Esophagus muscularis mucosa (tissue), 4 donors: ENCODE results near the gene COX8A. TPM values are rescaled to one million over a fixed set of nuclear protein-coding genes. Genes with fewer than 3 reads are reported as not detected.

Experiments used
- DNase-seq: peaks from one replicate; pipeline ENCODE4 v3.0.0-alpha.2; 2017; ENCODE audit errors: extremely low spot score
- H3K27ac ChIP-seq, 4 donors: fragments of 200-600 bp; sonication (generic); replicated peaks in 1 of 4; 1 replicate in 3 of 4; 2 replicates in 1 of 4; pipeline ENCODE4 v1.5.1; 2016 to 2019; ENCODE audit warnings: mild to moderate bottlenecking in 1 of 4
- H3K27me3 ChIP-seq, 4 donors: fragments of 200-600 bp; sonication (generic); one replicate each; pipeline versions ENCODE4 v1.5.1 to v1.6.0; 2016 to 2019
- H3K36me3 ChIP-seq, 4 donors: fragments of 200-600 bp; sonication (generic); one replicate each; pipeline ENCODE4 v1.5.1; 2016 to 2019
- H3K4me1 ChIP-seq, 4 donors: fragments of 200-600 bp; sonication (generic); one replicate each; pipeline ENCODE4 v1.5.1; 2016 to 2019
- H3K4me3 ChIP-seq, 4 donors: fragments of 200-600 bp; sonication (generic); 1 replicate in 2 of 4; 2 replicates in 2 of 4; pipeline ENCODE4 v1.5.1; 2016 to 2019; ENCODE audit warnings: mild to moderate bottlenecking in 4 of 4, moderate library complexity in 1 of 4
- H3K9me3 ChIP-seq, 4 donors: fragments of 200-600 bp; sonication (generic); 1 replicate in 3 of 4; 2 replicates in 1 of 4; pipeline ENCODE4 v1.5.1; 2016 to 2019
- EP300 ChIP-seq: sonication (generic); formaldehyde crosslinking; IDR thresholded peaks from one replicate; pipeline ENCODE4 v1.6.1; 2017; ENCODE audit warnings: antibody characterized with exemption
- POLR2A ChIP-seq: fragments of 450-650 bp; IDR thresholded peaks from one replicate; pipeline ENCODE4 v1.6.1; 2017; ENCODE audit warnings: antibody characterized with exemption, moderate library complexity, mild to moderate bottlenecking, low read depth
- POLR2AphosphoS5 ChIP-seq, 2 donors: sonication (generic); formaldehyde crosslinking; IDR thresholded peaks; one replicate each; pipeline ENCODE4 v1.6.1; 2017; ENCODE audit warnings: antibody characterized with exemption in 2 of 2
- WGBS: methylation state at CpG from one replicate; pipeline ENCODE4 v1.1.5; 2018; 5-methylcytosine and 5-hydroxymethylcytosine counted together
- intact Hi-C: fragments of 100-400 bp; cut with DNase I; formaldehyde crosslinking; loops from one replicate; pipeline ENCODE4 v1.15.1; 2023
- total RNA-seq, 4 donors: library from RNA; depleted of rRNA; stranded (reverse); fragments of >200 nt; gene quantifications; one replicate each; pipeline versions ENCODE4 v1.1.0 to v1.2.1, GENCODE V29; 2016
- TF ChIP-seq, protein P1 (sequence below), 3 experiments: fragments of 200-600 bp in 2 of 3; fragments of 450-650 bp in 1 of 3; sonication (generic) in 2 of 3; IDR thresholded peaks; one replicate each; pipeline ENCODE4 v1.5.1; 2017 to 2019; ENCODE audit warnings: antibody characterized with exemption in 3 of 3, mild to moderate bottlenecking in 2 of 3, moderate library complexity in 1 of 3

Gene COX8A
- total RNA-seq, 4 donors from 2014 or later, result 393 to 518 (median 445) TPM

DNA sequence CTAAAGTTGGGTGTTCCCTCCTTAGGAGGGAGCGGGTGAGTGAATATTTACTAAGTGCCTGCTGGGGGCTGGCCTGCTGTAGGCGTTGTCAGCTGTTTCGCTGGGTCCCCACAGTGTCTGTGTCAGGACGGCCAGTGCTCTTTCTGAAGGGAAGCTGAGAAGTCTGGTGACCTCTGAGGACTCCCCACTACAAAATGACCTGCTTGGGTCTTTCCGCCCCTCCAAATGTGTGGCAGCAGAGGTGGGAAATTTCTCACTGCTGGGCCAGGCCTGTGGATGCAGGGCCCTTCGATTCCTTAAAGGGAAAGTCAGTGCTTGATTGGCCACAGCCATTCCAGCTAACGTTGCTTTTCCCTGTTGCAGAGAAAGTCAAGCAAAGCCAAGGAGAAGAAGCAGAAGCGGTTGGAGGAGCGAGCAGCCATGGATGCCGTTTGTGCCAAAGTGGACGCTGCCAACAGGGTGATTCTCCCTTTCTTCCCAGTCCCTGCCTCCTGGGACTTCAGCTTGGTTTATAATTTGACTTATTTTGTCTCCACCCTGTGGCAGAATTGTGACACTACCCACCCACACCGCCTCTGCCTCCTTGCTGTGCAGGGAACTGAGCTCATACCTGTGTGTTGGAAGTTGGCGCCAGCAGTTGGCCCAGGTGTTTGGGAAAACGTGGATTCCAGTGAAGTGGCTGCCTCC lies 28.8 kb upstream of the COX8A start:
- H3K27me3 ChIP-seq, result no peaks in the 10 kb centered on the region
- peaks cover 0 to 39% (median 33%) of the 10 kb centered on the region in 4 donors for H3K36me3 ChIP-seq
- intact Hi-C loops, result loop anchor here (1.0 to 5.0 kb wide), 2 partner anchors 108 to 178 kb away; partner anchors contain the start of gene ZFTA
- no peaks in the 10 kb centered on the region for H3K9me3 ChIP-seq
- H3K4me1 ChIP-seq, result peaks cover 11 to 19% (median 16%) of the 10 kb centered on the region in 4 donors
- WGBS, result 16% methylated on average over 8 of the region's 14 CpGs
- no peak for DNase-seq
- H3K4me3 ChIP-seq, result peak overlapping the region; percentile 19 to 42 (median 28)
- peak overlapping the region; percentile 68 to 77 (median 75) for H3K27ac ChIP-seq
- TF ChIP-seq POLR2AphosphoS5 (IDR thresholded peaks at IDR 0.05), result peak in 1 of 2 donors; percentile 49
- no peak for TF ChIP-seq POLR2A
- TF ChIP-seq, protein P1, sequence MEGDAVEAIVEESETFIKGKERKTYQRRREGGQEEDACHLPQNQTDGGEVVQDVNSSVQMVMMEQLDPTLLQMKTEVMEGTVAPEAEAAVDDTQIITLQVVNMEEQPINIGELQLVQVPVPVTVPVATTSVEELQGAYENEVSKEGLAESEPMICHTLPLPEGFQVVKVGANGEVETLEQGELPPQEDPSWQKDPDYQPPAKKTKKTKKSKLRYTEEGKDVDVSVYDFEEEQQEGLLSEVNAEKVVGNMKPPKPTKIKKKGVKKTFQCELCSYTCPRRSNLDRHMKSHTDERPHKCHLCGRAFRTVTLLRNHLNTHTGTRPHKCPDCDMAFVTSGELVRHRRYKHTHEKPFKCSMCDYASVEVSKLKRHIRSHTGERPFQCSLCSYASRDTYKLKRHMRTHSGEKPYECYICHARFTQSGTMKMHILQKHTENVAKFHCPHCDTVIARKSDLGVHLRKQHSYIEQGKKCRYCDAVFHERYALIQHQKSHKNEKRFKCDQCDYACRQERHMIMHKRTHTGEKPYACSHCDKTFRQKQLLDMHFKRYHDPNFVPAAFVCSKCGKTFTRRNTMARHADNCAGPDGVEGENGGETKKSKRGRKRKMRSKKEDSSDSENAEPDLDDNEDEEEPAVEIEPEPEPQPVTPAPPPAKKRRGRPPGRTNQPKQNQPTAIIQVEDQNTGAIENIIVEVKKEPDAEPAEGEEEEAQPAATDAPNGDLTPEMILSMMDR (IDR thresholded peaks at IDR 0.05), result peak; percentile 82 to 94 (median 87)

DNA sequence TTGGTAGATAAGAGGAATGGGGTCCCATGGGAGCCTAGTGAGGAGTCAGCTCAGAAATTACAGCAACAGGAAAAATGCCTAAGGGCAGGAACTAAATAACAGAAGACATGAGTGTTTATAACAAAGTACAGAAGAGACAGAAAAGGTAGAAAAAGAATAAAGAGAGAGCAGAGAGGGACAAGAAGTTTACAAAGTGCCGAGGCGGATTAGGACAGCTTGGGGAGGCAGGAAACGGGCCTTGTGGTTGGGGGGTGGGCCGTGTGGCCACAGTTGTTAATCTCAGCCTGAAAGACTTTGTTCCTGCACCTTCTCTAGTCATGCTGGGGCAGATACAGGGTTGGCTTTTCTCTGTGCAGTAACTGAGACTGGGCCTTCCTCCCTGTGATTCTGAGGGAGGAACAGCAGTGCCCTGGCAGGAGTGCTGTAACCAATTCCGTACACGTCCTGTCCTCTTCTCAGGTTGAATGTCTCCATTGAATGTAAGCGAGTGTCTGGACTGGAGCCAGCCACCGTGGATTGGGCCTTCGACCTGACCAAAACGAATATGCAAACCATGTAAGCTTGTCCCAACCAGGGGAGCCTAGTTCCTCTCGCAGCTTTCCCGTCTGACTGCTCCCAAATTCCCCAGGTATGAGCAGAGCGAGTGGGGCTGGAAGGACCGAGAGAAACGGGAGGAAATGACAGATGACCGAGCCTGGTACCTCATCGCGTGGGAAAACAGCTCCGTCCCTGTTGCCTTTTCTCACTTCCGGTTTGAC lies 22.5 kb upstream of the COX8A start:
- WGBS, result 73% methylated on average over 18 of the region's 20 CpGs
- Histone ChIP-seq H3K4me1 (no peaks in the 10 kb centered on the region), H3K36me3 (peaks cover 20 to 81% (median 65%) of the 10 kb centered on the region in 4 donors), H3K9me3 (no peaks in the 10 kb centered on the region), H3K27ac (no peak overlapping the region), H3K4me3 (no peak overlapping the region), H3K27me3 (no peaks in the 10 kb centered on the region)
- TF ChIP-seq, protein P1 (IDR thresholded peaks at IDR 0.05), result no peak
- TF ChIP-seq EP300, result no peak
- TF ChIP-seq POLR2AphosphoS5 (IDR thresholded peaks at IDR 0.05), result no peak
- no peak for TF ChIP-seq POLR2A
- DNase-seq, result no peak
- intact Hi-C loops, result no loop called here

DNA sequence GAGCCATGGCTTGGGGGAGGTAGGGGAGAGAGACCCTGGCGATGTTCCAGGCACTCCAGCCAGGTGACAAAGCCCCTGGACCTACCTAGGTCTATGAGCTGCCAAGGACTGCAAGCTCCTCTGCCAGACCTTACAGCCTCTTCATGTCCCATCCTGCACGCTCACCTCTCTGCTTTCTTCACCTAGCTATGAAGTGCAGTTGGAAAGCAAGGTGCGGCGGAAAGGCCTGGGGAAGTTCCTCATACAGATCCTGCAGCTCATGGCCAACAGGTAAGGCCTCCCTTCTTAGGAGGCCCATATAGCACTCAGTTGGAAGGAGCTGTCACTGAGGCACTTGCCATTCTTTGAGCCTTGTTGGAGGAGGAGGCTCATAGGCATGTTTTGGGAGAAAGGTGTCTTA lies 21.9 kb upstream of the COX8A start:
- no peak overlapping the region for H3K4me3 ChIP-seq
- peaks cover 20 to 75% (median 61%) of the 10 kb centered on the region in 4 donors for H3K36me3 ChIP-seq
- intact Hi-C loops, result no loop called here
- H3K9me3 ChIP-seq, result no peaks in the 10 kb centered on the region
- no peak overlapping the region for H3K27ac ChIP-seq
- H3K4me1 ChIP-seq, result no peaks in the 10 kb centered on the region
- TF ChIP-seq, protein P1 (IDR thresholded peaks at IDR 0.05), result no peak
- TF ChIP-seq POLR2A, result no peak
- no peak for TF ChIP-seq EP300
- no peak for TF ChIP-seq POLR2AphosphoS5 (IDR thresholded peaks at IDR 0.05)
- no peaks in the 10 kb centered on the region for H3K27me3 ChIP-seq
- no peak for DNase-seq
- 93% methylated on average over 4 of the region's 4 CpGs for WGBS

DNA sequence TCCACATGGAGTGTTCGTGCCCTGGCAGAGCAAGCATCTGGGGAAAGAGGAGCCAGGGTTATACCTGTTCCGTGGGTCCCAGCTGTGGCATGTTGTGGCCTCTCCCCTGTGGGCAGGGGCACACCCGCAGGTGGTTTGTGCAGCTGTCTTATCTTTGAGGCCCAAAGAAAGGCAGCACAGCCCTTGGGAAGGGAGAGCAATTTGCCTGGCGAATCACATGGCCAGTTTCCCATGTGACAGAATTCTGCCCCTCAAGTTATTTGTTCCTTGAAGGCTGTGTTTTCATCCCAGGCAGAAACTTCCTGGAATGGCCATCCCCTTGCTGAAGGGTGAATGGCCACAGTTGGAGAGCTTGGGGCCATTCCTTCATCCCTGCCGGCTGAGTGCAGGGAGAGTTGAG lies 16.4 kb upstream of the COX8A start:
- no peak for DNase-seq
- intact Hi-C loops, result no loop called here
- no peak overlapping the region for H3K4me3 ChIP-seq
- H3K27ac ChIP-seq, result no peak overlapping the region
- peaks cover 14 to 36% (median 34%) of the 10 kb centered on the region in 4 donors for H3K36me3 ChIP-seq
- TF ChIP-seq, protein P1 (IDR thresholded peaks at IDR 0.05), result no peak
- TF ChIP-seq EP300, result no peak
- no peak for TF ChIP-seq POLR2A
- H3K9me3 ChIP-seq, result no peaks in the 10 kb centered on the region
- 94% methylated on average over 2 of the region's 5 CpGs for WGBS
- H3K4me1 ChIP-seq, result peaks cover 0 to 9% (median 4%) of the 10 kb centered on the region in 4 donors
- H3K27me3 ChIP-seq, result peaks cover 0 to 5% (median 0%) of the 10 kb centered on the region in 4 donors
